HEK293T (cell line): ENCODE data around the gene BAIAP2L2.

Source experiments
- BHLHE40 ChIP-seq: fragments of 450-650 bp; IDR thresholded peaks from 2 replicates; pipeline ENCODE4 v1.6.1; 2016; ENCODE audit warnings: mild to moderate bottlenecking, moderate library complexity, borderline replicate concordance
- FOXK2 ChIP-seq: fragments of 450-650 bp; IDR thresholded peaks from 2 replicates; pipeline ENCODE4 v1.6.1; 2016; ENCODE audit warnings: mild to moderate bottlenecking
- SP1 ChIP-seq: fragments of 450-650 bp; IDR thresholded peaks from 2 replicates; pipeline ENCODE4 v1.6.1; 2017
- ZNF384 ChIP-seq: fragments of 450-650 bp; IDR thresholded peaks from 2 replicates; pipeline ENCODE4 v1.6.1; 2016

DNA sequence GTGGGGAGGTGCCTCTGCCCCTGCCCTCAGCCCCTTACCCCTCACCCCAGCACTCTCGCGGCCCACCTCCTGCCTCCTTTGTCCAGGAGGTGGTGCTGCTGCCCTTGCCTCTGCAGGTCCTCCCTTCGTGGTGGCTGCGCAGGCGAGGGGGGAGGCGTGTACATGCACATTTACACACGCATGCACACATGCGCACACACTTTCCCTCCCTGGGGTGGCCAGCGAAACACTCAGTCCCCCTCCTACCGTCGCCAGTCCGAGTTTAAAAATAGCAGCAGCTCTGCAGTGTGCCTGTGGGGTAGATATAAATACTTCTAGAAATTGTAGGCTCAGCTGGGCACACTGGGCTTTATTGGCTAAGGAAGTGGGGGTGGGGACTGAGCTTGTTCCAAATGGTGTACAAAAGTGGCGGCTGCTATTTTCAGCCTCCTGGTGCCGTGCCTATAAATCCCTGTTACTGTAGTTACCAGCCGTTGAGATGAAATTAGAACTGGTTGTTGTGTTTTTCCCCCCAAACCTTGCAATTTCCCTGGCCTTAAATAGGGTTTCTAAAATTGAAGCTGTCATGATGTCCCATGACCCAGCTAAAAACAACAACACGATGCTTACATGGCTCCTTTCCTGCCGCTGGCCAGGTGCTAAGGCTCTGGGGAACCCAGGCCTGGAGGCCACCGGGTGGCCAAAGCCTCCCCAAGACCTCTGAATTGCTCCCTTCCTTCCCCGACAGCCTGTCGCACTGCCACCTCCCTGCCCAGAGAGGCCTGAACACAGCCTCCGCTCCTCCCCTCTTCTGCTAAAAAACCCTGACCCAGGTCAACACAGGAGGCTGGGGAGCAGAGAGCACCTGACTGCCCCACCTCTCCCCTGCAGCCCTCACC, 40.9 kb downstream of the BAIAP2L2 start:
- TF ChIP-seq SP1 (no peak), BHLHE40 (no peak), FOXK2 (no peak), ZNF384 (no peak)
